ENCODE results near the gene TPRN.

TPRN gene

DNA sequence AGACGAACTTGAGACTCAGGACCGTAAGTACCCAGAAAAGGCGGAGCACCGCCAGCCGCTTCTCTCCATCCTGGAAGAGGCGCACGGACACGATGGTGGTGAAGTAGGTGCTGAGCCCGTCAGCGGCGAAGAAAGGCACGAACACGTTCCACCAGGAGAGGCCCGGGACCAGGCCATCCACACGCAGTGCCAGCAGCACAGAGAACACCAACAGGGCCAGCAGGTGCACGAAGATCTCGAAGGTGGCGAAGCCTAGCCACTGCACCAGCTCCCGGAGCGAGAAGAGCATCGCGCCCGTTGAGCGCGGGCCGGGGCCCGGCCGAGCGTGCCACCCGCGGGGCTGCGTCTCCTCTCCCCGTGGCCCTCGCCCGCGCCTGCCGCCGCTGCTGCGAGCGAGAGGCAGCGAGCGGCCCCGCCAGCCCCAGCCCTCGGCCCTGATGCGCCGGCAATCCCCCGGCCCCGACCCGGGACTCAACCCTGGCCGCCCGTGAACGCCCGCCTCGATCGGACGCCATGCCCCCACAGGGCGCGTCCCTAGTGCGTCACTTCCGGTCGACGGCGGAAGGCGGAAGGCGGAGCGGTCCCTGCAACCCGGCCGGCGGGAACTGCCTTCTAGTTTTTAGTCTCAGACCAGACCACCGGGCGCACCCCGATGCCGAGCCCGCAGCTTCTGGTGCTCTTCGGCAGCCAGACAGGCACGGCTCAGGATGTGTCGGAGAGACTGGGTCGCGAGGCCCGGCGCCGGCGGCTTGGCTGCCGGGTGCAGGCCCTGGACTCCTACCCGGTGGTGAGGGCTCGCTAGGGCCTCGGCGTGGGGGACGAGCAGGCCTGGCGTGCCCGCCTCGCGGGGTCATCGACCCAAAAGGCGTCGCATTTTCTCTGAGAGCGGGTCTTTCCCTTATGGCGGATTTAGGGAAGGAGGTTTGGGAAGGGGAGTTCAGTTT is 4.9 kb upstream of the TPRN start, which contains the start of the genes NDOR1 and TMEM203:
TSS of gene NDOR1 (plus strand) at position 575 of the 944 bp plus-strand sequence. CDS start at position 653, 78 bp downstream.
TSS of gene TMEM203 (minus strand) at position 523 of the 944 bp plus-strand sequence. CDS start at position 289, 234 bp downstream.
- DNase-seq, result peak; percentile 94

DNA sequence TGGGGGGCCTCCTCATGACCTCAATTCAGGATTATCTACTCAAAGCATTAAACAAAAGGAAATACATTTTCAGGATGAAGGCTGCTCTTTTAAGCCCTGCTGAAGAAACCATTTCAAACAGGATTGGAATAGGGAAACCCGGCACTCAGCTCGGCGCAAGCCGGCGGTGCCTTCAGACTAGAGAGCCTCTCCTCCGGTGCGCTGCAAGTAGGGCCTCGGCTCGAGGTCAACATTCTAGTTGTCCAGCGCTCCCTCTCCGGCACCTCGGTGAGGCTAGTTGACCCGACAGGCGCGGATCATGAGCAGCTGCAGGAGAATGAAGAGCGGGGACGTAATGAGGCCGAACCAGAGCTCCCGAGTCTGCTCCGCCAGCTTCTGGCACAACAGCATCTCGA is 4.2 kb upstream of the TPRN start:
- DNase-seq, result no peak

DNA sequence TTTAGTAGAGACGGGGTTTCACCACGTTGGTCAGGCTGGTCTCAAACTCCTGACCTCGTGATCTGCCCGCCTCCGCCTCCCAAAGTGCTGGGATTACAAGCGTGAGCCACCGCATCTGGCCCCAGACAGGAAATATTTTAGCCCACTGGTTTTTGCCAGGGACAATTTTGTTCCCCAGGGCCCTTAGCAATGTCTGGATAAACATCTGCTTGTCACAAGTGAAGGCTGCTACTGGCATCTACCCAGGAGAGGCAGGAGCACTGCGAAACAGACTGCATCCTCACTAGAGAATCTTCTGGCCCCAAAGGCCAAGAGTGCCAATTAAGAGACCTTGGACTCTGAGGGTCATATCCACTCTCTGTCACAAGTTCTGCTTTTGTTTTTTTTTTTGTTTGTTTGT is 2.4 kb upstream of the TPRN start:
- DNase-seq, result no peak

DNA sequence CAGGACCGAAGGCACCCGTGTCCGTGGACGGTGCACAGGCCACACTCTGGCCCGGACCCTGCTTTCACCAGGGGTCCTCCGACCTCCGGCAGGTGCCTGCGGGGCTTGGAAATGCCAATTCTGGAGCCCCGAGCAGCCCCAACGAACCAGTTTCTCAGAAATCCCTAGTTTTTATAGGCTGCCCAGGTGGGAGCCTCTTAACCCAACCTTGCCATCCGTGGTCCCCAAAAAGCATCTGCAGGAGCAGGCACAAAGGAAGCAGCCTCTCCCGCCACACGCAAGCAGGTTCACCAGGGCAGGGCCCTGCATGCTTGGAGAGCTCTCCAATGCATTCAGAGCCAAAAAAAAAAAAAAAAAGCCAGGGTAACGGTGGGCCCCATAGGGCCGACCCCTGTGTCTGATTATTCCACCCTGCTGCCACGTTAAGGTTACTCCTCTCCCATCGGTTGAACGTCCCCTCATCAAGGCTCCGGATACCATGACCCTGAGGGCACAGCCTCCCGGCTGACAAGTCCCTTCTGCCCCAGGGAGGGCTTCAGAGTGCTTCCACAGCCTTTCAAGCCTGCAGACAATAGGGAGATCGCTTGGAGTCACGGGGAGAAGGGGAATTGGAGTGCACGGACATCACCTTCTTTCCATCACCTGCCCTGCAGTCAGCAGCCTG is 796 bp upstream of the TPRN start:
- DNase-seq, result no peak

DNA sequence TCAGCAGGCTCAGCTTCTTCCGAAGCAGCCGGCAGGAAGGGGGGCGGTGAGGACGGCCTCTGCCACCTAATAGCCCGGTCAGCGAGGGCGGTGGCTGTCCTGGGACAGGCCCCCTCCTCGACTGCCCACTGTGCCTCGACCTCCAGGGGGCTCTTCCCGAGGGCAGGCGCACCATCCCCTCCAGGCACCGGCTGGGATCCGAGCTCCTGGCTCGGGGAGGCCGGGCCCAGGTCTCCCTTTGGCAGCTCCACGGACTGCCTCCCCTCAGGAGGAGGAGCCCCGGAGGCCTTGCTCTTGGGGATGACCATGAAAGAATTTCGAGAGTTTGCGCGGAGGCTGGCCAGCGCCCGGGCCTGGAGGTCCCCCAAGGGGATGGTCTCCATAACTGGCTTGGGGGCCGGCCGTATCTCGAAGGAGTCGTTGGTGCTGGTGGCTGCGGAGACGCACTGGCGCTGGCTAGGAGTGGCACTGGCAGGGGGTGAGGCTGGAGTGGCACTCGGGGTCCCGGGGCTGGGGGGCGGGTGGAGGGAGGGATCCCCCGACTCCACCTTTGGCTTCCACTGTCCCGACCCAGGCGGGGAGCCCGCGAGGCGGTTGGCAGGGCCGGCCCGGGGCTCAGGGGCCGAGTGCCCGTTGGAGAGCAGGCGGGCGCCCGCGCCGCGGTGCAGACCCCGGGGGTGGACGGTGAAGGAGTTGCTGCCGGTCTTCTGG is 975 bp downstream of the TPRN start:
- DNase-seq, result no peak

DNA sequence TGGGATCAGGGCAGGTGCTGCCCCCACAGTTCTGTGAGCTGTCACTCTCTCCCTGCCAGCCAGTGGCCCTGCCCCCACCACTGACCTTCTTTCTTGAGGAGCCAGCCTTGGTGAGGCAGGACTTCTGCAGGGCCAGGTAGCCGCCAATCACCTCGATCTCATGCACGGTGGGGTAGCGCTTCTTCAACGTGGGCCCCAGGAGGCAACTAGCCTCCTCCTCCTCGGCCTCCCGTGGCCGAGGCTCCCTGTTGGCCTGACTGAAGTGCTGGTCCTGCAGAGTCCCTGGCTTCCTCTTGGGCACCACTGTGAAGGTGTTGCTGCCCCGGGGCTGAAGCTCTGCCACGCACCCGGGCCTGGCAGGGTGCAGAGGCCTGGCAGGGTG is 1.6 kb downstream of the TPRN start:
- DNase-seq, result no peak

DNA sequence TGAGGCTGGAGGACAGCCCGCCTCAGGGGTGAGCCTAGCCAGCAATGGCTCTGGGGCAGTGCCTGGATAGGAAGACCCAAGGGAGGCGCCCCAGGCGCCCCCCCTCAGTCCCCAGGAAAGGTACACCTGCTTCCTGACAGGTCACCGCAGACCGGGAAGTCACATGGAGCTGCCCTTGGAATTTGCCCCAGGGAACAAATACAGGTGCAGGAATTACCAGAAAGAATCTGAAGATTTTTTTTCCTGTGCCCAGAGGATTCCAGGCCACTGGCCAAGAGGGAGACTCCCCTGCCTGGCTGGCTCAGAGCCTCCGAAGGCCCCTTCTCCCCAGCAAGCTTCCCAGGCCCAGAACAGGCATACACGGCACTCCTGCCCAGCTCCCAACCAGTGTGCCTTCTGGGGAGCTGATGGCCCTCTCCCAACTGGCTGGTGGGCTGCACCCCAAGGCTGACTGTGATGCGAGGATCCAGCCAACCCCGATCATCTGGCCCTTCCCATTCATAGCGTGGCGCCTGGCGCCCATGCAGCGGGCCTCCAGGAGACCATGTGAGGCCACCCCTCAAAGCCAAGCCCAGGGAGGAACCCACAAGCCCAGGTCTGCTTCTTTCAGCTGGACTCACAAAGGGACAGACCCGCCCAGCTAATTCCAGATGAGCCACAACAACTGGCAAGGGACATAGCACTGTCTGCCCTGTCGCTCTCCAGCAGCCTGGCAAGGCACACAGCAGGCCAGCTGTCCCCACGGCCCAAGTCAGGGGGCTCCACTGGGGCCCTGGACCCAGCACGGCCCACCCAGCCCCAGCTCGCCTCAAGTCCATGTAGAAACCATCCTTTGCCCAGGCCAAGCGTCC is 2.3 kb downstream of the TPRN start:
- DNase-seq, result no peak

DNA sequence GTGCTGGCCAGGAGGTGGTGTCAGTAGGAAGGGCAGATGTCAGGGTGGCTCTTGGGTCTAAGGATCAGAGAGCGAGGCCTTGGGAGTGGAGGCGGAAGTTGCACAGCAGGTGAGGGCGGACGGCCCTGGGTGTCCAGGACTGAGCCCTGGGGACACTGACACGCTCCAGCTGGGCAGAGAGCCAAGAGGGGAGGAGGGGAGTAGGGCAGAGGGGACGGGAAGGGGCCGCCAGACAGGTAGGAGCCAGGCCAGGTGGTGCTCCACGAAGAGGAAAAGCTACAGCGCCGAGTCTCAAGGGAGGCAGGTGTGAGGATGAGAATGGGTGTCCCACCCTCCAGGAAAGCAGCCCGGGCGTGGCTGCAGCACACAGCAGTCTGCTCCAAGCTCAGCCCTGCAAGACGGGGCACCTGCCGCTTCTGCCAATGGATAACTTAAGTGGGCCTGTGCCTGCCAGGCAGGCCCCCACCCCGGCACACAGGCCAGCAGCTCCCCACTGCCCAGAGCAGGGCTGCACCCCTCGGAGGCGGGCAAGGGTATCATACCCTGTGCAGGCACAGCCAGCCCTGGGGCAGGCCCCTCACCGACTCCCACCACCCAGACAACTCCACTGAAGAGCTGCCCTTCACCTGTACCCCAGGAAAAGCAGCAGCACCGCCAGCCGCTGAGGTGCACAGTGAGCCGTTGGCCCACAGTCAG is 4.9 kb downstream of the TPRN start:
- no peak for DNase-seq

DNA sequence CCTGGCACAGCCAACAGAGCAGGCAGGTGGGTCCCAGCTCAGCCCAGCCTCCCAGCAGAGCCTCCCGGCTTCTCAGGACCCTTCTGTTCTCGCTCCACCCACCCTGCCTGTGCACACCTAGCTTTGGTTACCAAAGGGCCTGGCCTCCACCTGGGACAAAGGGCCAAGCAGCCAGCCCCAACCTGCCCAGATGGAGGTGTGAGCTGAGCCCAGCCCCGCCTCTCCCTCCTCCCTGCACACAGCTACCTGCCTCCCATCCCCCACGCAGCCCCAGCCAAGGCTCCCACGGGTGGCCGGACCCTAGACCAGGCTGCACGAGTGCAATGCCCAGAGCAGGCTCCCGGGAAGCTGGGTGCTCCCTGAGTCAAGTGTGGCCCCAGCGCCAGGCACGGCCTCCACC is 5.6 kb downstream of the TPRN start:
- no peak for DNase-seq

DNA sequence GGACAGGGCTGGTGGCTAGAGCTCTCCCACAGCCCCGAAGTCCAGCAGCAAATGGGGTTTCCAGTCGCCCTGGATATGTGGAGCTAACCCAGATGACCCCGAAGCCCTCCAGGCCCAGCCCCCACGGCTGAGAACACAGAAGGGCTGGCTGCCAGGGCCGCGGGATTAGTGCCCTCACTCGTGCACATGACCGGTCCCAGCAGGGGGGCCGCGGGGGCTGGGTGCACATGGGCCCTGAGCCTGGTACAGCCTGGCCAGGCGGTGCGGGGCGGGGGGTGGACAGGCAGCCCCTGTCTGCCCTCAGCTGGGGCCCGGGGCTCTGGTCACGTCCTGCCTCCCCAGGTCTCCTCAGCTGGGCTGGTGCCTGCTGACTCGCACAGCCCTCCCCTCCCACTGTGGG is 6.2 kb downstream of the TPRN start:
- no peak for DNase-seq

DNA sequence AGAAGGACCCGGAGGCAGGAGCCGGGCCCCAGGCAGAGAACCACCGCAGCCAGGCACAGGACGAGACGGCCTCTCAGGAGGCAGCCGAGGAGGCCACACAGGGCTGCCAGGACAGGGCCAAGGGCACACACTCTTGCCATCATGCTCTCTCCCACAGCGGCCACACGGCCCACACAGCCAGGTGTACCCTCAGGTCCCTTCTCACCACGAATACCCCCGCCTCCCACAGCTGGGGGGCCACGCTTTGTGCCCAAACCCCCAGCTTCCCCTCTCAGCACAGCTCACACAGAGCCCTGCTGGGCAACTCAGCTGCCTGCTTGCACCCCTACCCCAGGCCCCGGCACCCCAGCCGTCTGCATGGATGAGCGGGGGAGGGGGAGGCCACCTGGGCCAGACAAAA is 6.8 kb downstream of the TPRN start:
- no peak for DNase-seq

DNA sequence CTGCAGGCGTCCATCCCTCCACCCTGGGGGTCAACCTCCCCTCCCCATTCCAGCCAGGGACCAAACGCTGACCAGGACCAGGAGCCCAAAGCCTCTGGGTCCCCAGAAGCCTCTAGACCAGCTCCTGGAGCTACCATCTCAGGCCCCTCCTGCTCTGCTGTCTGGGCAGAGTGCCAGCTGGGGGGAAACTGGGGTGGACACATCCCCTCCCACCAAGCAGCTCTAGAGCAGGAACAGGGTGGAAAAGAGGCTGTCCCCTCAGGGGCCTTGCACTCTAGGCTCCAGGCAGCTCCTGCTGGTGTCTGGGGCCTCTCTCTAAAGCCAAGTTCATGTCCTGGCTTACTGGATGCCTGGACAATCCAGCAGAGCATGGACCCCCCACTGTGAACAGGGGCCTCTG is 7.7 kb downstream of the TPRN start:
- no peak for DNase-seq

DNA sequence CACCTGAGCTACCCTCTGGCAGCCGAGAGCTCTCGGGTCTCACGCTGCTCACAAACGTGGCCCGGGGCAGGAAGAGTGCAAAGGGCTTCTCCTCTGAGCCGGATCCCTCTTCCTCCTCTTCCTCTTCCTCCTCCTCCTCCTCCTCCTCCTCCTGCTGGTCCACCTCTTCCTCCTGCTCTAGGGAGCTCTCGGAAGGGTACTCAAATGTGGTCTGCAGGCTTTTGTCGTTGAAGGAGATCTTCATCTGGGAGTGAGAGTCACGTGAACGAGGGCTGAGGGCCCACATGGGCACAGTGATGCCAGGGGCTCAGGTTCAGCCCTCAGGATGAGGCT is 8.1 kb downstream of the TPRN start:
- DNase-seq, result no peak

DNA sequence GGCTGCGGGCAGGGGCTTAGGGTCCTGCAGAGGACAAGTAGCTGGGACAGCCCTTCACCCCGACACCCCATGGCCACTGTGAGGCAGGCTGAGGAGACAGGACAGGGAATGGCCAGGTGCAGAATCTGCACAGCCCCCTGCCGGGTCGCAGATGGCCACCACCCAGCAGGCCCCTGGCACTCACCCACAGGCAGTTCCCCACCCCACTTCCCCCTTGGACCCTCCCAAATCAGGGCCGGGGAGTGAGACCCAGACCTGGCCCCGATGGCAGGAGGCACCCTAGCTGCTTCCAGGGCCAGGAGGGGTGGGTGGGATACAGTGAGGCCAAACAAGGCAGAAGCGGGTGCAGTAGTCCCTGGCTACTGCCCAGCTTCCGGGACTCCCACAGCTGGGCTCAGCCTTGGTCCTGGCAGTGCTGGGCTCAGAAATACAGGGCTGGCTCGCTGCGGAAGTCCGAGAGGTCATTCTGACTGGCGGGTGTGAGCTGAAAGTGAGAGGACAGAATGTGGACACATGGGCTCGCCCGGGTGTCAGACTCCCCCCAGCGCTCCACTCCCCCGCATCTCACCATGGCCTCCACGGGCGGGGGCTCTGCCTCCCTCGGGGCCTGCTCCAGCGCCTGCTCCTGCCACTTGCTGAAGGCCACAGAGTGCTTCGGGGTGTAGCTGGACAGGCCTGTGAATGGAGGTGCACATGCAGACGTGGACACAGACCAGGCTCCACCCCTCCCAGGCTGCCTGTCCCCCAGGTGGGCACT is 8.7 kb downstream of the TPRN start:
- DNase-seq, result no peak

DNA sequence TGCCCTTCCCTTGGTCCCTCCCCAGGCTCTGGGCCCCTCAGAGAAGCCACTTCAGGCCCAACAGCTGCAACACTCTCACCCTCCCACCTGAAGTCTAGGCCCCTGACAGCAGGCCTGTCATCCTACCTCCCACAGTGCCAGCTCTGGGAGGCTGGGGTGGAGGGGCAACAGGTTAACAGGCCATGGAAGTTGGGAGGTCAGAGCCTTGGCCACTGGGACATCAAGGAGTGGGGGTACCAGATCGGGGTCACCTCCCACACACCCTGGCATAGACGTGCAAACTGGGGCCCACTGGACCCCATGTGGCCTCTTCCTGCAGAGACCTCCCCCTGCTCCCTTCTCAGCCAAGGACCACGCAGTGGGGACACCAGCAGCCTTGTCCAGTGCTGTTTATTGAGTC is 9.3 kb downstream of the TPRN start:
- DNase-seq, result no peak

DNA sequence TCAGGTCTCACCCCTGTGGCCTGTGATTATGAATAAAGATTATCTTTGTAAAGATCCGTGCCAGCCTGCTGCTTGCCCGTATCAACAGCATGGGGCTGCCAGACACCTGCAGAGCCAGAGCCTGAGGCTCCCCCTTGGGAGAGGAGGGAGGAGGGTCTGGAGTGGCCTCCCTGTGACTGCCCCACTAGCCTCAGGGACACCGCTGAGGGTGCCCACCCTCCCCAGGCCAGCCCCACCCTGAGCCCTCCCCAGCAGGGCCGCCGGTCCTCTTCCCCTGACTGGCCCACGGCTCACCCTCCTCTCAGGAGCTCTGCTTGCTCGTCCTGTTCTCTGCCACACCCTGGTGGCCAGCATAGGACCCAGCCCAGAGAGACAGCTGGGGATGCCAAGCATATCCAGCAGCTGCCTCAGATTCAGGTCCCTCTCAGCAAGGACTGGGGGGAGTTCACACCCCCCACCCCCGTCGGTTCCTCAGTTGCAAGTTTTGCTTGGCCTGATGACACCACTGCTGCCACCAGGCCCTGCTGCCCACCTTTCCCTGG is 10.2 kb downstream of the TPRN start:
- DNase-seq, result no peak

DNA sequence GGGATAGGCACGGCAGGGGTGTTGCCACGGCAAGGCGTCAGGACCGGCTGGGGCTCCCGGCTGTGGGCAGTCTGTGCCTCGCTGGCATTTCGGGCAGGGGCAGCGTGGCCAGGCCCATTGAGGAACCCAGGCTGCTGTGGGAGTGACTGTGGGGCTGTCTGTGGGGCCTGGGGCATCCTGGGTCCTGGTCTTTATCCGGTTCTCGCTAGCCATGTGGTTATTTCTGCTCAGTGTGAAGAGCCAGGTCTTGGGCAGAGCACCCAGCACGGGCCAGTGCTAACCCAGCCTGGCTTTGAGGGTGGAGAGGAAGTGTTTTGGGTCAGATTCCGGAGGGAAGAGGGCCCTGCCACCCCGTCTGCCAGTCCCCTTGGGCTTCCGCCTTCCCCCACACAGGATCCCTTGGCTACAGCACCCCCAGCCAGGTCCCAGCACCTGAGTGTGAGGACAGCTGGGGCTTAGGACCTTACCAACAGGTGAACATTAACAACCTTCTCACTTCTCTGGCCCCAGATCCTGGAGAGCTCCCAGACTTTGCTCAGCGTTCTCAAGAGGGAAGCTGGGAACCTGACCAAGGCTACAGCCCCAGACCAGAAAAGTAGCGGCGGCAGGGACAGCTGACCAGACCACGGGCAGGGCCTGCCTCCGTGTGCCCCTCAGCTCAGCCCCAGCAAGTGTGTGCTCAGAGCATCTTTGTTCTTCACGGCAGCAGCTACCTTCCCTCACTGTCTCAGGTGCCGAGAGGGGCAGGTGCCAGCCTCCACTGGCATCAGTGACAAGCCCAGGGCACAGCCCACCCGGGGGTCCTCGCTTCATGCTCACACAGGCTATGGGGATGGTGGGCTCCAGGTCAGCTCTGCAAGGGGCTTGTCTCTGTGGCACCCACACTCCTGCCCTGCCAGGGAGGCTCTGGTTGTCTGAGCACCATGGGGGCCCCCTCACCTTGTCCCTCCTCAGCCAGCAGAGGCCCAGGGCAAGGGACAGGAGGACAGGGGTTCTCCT is 10.9 kb downstream of the TPRN start:
- no peak for DNase-seq

DNA sequence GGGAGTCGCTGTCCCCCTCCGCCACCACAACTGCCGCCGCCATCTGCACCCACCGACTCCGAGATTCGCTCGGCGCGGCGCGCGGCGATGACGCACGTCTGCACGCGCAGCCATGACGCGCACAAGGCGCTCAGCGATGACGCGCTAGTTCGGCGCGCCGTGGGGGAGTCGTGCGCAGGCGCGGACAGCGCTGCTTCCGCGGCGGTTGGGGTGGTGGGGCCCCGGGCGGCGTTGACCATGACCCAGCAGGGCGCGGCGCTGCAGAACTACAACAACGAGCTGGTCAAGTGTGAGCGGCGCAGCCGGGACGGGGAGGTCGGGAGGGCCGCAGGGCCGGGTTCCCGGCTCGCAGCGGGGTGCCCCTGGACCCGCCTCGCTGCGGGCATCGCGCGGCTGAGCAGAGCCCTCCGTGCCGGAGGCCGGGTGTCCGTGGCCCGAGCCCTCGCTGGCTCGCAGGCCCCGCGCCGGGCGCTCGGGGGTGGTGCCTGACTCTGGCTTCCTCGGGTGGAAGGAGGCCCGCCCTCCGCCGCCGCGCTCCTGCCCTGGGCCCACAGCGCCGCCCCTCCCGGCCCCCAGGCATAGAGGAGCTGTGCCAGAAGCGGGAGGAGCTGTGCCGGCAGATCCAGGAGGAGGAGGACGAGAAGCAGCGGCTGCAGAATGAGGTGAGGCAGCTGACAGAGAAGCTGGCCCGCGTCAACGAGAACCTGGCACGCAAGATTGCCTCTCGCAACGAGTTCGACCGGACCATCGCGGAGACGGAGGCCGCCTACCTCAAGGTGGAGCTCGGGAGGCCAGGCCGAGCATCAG is 11.8 kb downstream of the TPRN start, which contains the start of the genes ANAPC2 and SSNA1:
TSS of gene ANAPC2 (minus strand) at position 71 of the 807 bp plus-strand sequence. CDS start at position 43, 28 bp downstream.
TSS of gene SSNA1 (plus strand) at position 187 of the 807 bp plus-strand sequence. CDS start at position 238, 51 bp downstream.
- DNase-seq, result peak; percentile 94

Data from stimulated activated CD4-positive, alpha-beta T cell treated with anti-CD3 and anti-CD28 coated beads, Interleukin-12 subunit alpha, Interleukin-12 subunit beta, amount 100 ng/mL, for 4 hours (primary cell).